HL-60 (cell line): ENCODE data around the gene PKD1.

ENCODE experiments used
- DNase-seq, 2 experiments: peaks; one replicate each; pipeline ENCODE4 v3.0.0-alpha.2; 2010 to 2020; ENCODE audit warnings: low read depth in 1 of 2, low spot score in 1 of 2
- H3K27ac ChIP-seq: fragments of 250-450 bp; sonication (Bioruptor Pico); replicated peaks from 2 replicates; pipeline ENCODE4 v1.5.1; 2020; ENCODE audit warnings: mild to moderate bottlenecking, moderate library complexity
- H3K27me3 ChIP-seq: fragments of 250-450 bp; sonication (Bioruptor Pico); 2 replicates; pipeline ENCODE4 v1.5.1; 2021; ENCODE audit warnings: mild to moderate bottlenecking, moderate library complexity; ENCODE audit not compliant: insufficient read depth, poor library complexity, severe bottlenecking
- H3K4me3 ChIP-seq: replicated peaks from 2 replicates; pipeline ENCODE4 v1.5.1; 2011; ENCODE audit warnings: mild to moderate bottlenecking, control low read depth, low read length; ENCODE audit not compliant: insufficient read depth
- GABPA ChIP-seq: IDR thresholded peaks from 2 replicates; pipeline ENCODE4 v1.6.1; 2012; ENCODE audit warnings: low read depth
- POLR2AphosphoS5 ChIP-seq: IDR thresholded peaks from 2 replicates; pipeline ENCODE4 v1.6.1; 2012; ENCODE audit warnings: low read depth
- SPI1 ChIP-seq: IDR thresholded peaks from 2 replicates; pipeline ENCODE4 v1.6.1; 2012; ENCODE audit warnings: low read depth, mild to moderate bottlenecking, borderline replicate concordance
- TF ChIP-seq, protein P1 (sequence below): IDR thresholded peaks from one replicate; pipeline ENCODE4 v1.5.1; 2011; ENCODE audit warnings: low read length, control low read depth, inconsistent platforms; ENCODE audit not compliant: insufficient read depth
- TF ChIP-seq, protein P2 (sequence below): IDR thresholded peaks from 2 replicates; pipeline ENCODE4 v1.6.1; 2012; ENCODE audit warnings: low read depth; ENCODE audit not compliant: insufficient replicate concordance

PKD1 gene

GRCh38 chr16:2177561-2177960 is 41.9 kb upstream of the PKD1 start:
- H3K27ac ChIP-seq: no peak overlapping the region
- no peak overlapping the region for H3K4me3 ChIP-seq
- no peaks in the 10 kb centered on the region for H3K27me3 ChIP-seq
- no peak for DNase-seq
- TF ChIP-seq POLR2AphosphoS5: 0 out of 2 replicates have a peak, but pooled peaks have one; percentile 11
- no peak for TF ChIP-seq GABPA

GRCh38 chr16:2177101-2177500 is 41.4 kb upstream of the PKD1 start:
- Histone ChIP-seq H3K27me3 (no peaks in the 10 kb centered on the region), H3K4me3 (no peak overlapping the region), H3K27ac (no peak overlapping the region)
- TF ChIP-seq GABPA (no peak), SPI1 (no peak), POLR2AphosphoS5 (no peak)
- TF ChIP-seq, protein P1, sequence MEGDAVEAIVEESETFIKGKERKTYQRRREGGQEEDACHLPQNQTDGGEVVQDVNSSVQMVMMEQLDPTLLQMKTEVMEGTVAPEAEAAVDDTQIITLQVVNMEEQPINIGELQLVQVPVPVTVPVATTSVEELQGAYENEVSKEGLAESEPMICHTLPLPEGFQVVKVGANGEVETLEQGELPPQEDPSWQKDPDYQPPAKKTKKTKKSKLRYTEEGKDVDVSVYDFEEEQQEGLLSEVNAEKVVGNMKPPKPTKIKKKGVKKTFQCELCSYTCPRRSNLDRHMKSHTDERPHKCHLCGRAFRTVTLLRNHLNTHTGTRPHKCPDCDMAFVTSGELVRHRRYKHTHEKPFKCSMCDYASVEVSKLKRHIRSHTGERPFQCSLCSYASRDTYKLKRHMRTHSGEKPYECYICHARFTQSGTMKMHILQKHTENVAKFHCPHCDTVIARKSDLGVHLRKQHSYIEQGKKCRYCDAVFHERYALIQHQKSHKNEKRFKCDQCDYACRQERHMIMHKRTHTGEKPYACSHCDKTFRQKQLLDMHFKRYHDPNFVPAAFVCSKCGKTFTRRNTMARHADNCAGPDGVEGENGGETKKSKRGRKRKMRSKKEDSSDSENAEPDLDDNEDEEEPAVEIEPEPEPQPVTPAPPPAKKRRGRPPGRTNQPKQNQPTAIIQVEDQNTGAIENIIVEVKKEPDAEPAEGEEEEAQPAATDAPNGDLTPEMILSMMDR: no peak
- TF ChIP-seq, protein P2, sequence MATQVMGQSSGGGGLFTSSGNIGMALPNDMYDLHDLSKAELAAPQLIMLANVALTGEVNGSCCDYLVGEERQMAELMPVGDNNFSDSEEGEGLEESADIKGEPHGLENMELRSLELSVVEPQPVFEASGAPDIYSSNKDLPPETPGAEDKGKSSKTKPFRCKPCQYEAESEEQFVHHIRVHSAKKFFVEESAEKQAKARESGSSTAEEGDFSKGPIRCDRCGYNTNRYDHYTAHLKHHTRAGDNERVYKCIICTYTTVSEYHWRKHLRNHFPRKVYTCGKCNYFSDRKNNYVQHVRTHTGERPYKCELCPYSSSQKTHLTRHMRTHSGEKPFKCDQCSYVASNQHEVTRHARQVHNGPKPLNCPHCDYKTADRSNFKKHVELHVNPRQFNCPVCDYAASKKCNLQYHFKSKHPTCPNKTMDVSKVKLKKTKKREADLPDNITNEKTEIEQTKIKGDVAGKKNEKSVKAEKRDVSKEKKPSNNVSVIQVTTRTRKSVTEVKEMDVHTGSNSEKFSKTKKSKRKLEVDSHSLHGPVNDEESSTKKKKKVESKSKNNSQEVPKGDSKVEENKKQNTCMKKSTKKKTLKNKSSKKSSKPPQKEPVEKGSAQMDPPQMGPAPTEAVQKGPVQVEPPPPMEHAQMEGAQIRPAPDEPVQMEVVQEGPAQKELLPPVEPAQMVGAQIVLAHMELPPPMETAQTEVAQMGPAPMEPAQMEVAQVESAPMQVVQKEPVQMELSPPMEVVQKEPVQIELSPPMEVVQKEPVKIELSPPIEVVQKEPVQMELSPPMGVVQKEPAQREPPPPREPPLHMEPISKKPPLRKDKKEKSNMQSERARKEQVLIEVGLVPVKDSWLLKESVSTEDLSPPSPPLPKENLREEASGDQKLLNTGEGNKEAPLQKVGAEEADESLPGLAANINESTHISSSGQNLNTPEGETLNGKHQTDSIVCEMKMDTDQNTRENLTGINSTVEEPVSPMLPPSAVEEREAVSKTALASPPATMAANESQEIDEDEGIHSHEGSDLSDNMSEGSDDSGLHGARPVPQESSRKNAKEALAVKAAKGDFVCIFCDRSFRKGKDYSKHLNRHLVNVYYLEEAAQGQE: no peak
- no peak for DNase-seq

GRCh38 chr16:2176047-2176446 is 40.3 kb upstream of the PKD1 start:
- DNase-seq: no peak
- no peak for TF ChIP-seq GABPA
- TF ChIP-seq SPI1: no peak
- TF ChIP-seq, protein P1: no peak
- no peak for TF ChIP-seq POLR2AphosphoS5
- TF ChIP-seq, protein P2: no peak
- no peaks in the 10 kb centered on the region for H3K27me3 ChIP-seq
- H3K27ac ChIP-seq: no peak overlapping the region
- H3K4me3 ChIP-seq: no peak overlapping the region

DNA sequence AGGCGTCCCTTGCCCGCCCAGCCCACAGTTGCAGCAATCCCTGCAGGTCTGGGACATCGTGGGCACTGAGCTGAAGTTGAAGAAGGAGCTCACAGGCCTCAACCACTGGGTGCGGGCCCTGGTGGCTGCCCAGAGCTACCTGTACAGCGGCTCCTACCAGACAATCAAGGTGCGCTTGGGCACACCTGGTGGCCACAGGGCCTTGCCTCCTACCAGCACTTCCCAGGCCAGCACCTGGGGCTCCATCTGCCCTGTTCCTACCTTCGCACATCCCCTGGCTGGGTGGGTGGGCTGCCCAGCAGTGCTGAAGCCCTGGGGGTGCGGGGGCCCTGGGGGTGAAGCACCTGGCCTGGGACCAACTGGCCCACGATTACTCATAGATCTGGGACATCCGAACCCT is 39.8 kb upstream of the PKD1 start:
- Histone ChIP-seq H3K4me3 (no peak overlapping the region), H3K27me3 (no peaks in the 10 kb centered on the region), H3K27ac (no peak overlapping the region)
- TF ChIP-seq SPI1 (no peak), GABPA (no peak), POLR2AphosphoS5 (no peak)
- TF ChIP-seq, protein P1: no peak
- TF ChIP-seq, protein P2: no peak
- DNase-seq: no peak
